Measurements from ENCODE around the gene TM9SF2. TPM values are rescaled to one million over a fixed set of nuclear protein-coding genes. Genes with fewer than 3 reads are reported as not detected.

TM9SF2 gene
- polyA plus RNA-seq, 2 of the 4 experiments (the other 2 are of a cell fraction): 58.8 to 114 TPM

- peaks cover 7% of the 10 kb centered on the region; the same call in 2 of the 3 replicates for H3K9me3 ChIP-seq
- ChIA-PET POLR2A (no interaction called here), CTCF (interaction anchor here (1.0 to 1.6 kb wide), 6 partner anchors 53 to 350 kb away, joined by 3 to 6 read pairs (median 4); no protein-coding TSS in a partner anchor)
- H3K4me1 ChIP-seq: peaks cover 26% of the 10 kb centered on the region; the same call in 2 of the 3 replicates
- no peak overlapping the region for H3K27ac ChIP-seq
- TF ChIP-seq ZSCAN20 (CRISPR knock-in tag; IDR thresholded peaks at IDR 0.05): no peak
- no peak for TF ChIP-seq EHF (CRISPR knock-in tag; IDR thresholded peaks at IDR 0.05)
- TF ChIP-seq NR3C1 (IDR thresholded peaks at IDR 0.05): no peak
- no peak for TF ChIP-seq CBX8 (IDR thresholded peaks at IDR 0.05)
- TF ChIP-seq NFE2L2 (conservative IDR thresholded peaks at IDR 0.05; ENCODE audit: low read length): no peak
- FAIRE-seq (no peak), DNase-seq (ENCODE audit: low read depth in 1 of 2, low spot score in 1 of 2) (no peak), ATAC-seq (no peak)
- WGBS (ENCODE audit: missing lambda C conversion rate): 83% methylated on average over 2 of the region's 2 CpGs
- H3K4me3 ChIP-seq: no peak overlapping the region
- no peak overlapping the region for H3K4me2 ChIP-seq
Measured at GRCh38 chr13:99506634-99507033, 5.4 kb downstream of the TM9SF2 start.

GRCh38 chr13:99507054-99507453 is 5.8 kb downstream of the TM9SF2 start:
- no peak overlapping the region for H3K27ac ChIP-seq
- FAIRE-seq (no peak), DNase-seq (ENCODE audit: low read depth in 1 of 2, low spot score in 1 of 2) (no peak), ATAC-seq (no peak)
- H3K4me2 ChIP-seq: no peak overlapping the region
- H3K4me3 ChIP-seq: no peak overlapping the region
- 95% methylated on average over 3 of the region's 3 CpGs for WGBS (ENCODE audit: missing lambda C conversion rate)
- no peak for TF ChIP-seq KDM1A (IDR thresholded peaks at IDR 0.05; ENCODE audit: low read depth)
- TF ChIP-seq ZC3H11A (IDR thresholded peaks at IDR 0.05): no peak
- no peak for TF ChIP-seq FOSB (CRISPR knock-in tag; IDR thresholded peaks at IDR 0.05)
- TF ChIP-seq CHD4 (IDR thresholded peaks at IDR 0.05; ENCODE audit: borderline replicate concordance): no peak
- TF ChIP-seq E2F6 (IDR thresholded peaks at IDR 0.05; ENCODE audit: borderline replicate concordance, low read depth): no peak
- TF ChIP-seq RFX5 (IDR thresholded peaks at IDR 0.05): no peak
- POLR2A ChIA-PET: no interaction called here
- CTCF ChIA-PET: interaction anchor here (1.0 to 1.6 kb wide), 3 partner anchors 64 to 350 kb away, joined by 3 to 6 read pairs (median 5); no protein-coding TSS in a partner anchor
- peaks cover 7% of the 10 kb centered on the region; the same call in 2 of the 3 replicates for H3K9me3 ChIP-seq
- H3K4me1 ChIP-seq: peaks cover 26% of the 10 kb centered on the region; the same call in 2 of the 3 replicates

- Histone ChIP-seq H3K4me2 (no peak overlapping the region), H3K27ac (no peak overlapping the region), H3K9me3 (peaks cover 7% of the 10 kb centered on the region; the same call in 2 of the 3 replicates), H3K4me3 (no peak overlapping the region), H3K4me1 (peaks cover 24% of the 10 kb centered on the region; the same call in 2 of the 3 replicates)
- ChIA-PET POLR2A (no interaction called here), CTCF (no interaction called here)
- ATAC-seq: no peak
- no peak for DNase-seq (ENCODE audit: low read depth in 1 of 2, low spot score in 1 of 2)
- WGBS (ENCODE audit: missing lambda C conversion rate): 91% methylated on average over 3 of the region's 3 CpGs
- TF ChIP-seq FOSB (CRISPR knock-in tag; IDR thresholded peaks at IDR 0.05) (no peak), PBX3 (IDR thresholded peaks at IDR 0.05) (no peak), HOXA7 (CRISPR knock-in tag; IDR thresholded peaks at IDR 0.05) (no peak), REST (IDR thresholded peaks at IDR 0.05) (no peak), POLR2AphosphoS2 (conservative IDR thresholded peaks at IDR 0.05; ENCODE audit: low read length) (no peak), RCOR1 (IDR thresholded peaks at IDR 0.05; ENCODE audit: low read depth, low read length) (no peak), NFE2L2 (conservative IDR thresholded peaks at IDR 0.05; ENCODE audit: low read length) (no peak), HES2 (IDR thresholded peaks at IDR 0.05) (no peak), EP300 (IDR thresholded peaks at IDR 0.05) (no peak), KDM5A (IDR thresholded peaks at IDR 0.05) (no peak), CHD2 (IDR thresholded peaks at IDR 0.05; ENCODE audit: low read length, partially characterized antibody) (no peak), ATOH8 (CRISPR knock-in tag; IDR thresholded peaks at IDR 0.05; ENCODE audit: low read depth) (no peak), SREBF2 (IDR thresholded peaks at IDR 0.05) (no peak), TFCP2L1 (CRISPR knock-in tag; IDR thresholded peaks at IDR 0.05) (no peak), RFX5 (IDR thresholded peaks at IDR 0.05) (no peak), HOXB5 (CRISPR knock-in tag; IDR thresholded peaks at IDR 0.05) (no peak)
- FAIRE-seq: no peak
Measured at GRCh38 chr13:99507551-99507950, 6.3 kb downstream of the TM9SF2 start.
